ENCODE measurements around the gene LST1. TPM values are rescaled to one million over a fixed set of nuclear protein-coding genes. Genes with fewer than 3 reads are reported as not detected.

Gene LST1
- total RNA-seq, 4 donors from 2014 or later, result 3.7 to 72.9 (median 6.7) TPM

GRCh38 chr6:31633447-31633846 is 47.4 kb downstream of the LST1 start:
- no peaks in the 10 kb centered on the region for H3K27me3 ChIP-seq
- TF ChIP-seq EP300 (IDR thresholded peaks at IDR 0.05), result no peak
- TF ChIP-seq, protein P1, sequence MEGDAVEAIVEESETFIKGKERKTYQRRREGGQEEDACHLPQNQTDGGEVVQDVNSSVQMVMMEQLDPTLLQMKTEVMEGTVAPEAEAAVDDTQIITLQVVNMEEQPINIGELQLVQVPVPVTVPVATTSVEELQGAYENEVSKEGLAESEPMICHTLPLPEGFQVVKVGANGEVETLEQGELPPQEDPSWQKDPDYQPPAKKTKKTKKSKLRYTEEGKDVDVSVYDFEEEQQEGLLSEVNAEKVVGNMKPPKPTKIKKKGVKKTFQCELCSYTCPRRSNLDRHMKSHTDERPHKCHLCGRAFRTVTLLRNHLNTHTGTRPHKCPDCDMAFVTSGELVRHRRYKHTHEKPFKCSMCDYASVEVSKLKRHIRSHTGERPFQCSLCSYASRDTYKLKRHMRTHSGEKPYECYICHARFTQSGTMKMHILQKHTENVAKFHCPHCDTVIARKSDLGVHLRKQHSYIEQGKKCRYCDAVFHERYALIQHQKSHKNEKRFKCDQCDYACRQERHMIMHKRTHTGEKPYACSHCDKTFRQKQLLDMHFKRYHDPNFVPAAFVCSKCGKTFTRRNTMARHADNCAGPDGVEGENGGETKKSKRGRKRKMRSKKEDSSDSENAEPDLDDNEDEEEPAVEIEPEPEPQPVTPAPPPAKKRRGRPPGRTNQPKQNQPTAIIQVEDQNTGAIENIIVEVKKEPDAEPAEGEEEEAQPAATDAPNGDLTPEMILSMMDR (IDR thresholded peaks at IDR 0.05), result no peak
- no peak for TF ChIP-seq POLR2AphosphoS5 (IDR thresholded peaks at IDR 0.05)
- TF ChIP-seq POLR2A (IDR thresholded peaks at IDR 0.05), result no peak
- no peaks in the 10 kb centered on the region for H3K9me3 ChIP-seq
- no peak overlapping the region for H3K4me3 ChIP-seq
- no peak for DNase-seq (ENCODE audit: low spot score in 2 of 2)
- H3K36me3 ChIP-seq, result peaks cover 100% of the 10 kb centered on the region
- H3K27ac ChIP-seq, result no peak overlapping the region
- WGBS, result 90% methylated on average over 6 of the region's 7 CpGs
- no peaks in the 10 kb centered on the region for H3K4me1 ChIP-seq

DNA sequence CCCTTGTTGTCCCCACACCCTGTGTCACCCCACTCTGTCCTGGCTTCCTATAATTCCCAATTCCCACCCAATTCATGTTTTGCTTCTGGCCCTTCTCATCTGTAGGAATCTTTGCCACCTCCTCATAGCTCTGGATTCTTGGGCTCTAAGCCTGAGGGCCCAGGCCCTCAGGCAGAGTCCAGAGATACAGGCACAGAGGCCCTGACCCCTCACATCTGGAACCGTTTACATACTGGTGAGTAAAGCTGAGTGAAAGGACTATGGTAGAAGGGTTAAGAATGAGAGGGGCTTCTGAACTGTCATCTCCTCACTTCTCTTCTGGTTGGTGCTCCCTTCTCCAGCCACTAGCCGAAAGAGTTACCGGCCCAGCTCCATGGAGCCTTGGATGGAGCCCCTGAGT is 48.1 kb downstream of the LST1 start:
- Histone ChIP-seq H3K36me3 (peaks cover 99% of the 10 kb centered on the region), H3K27me3 (no peaks in the 10 kb centered on the region), H3K9me3 (no peaks in the 10 kb centered on the region), H3K27ac (no peak overlapping the region), H3K4me1 (no peaks in the 10 kb centered on the region), H3K4me3 (no peak overlapping the region)
- no peak for DNase-seq (ENCODE audit: low spot score in 2 of 2)
- WGBS, result 96% methylated on average over 3 of the region's 3 CpGs
- TF ChIP-seq POLR2AphosphoS5 (IDR thresholded peaks at IDR 0.05) (no peak), EP300 (IDR thresholded peaks at IDR 0.05) (no peak), POLR2A (IDR thresholded peaks at IDR 0.05) (no peak)
- TF ChIP-seq, protein P1 (IDR thresholded peaks at IDR 0.05), result no peak

- WGBS, result 83% methylated on average over 11 of the region's 11 CpGs
- no peak for DNase-seq (ENCODE audit: low spot score in 2 of 2)
- Histone ChIP-seq H3K27ac (no peak overlapping the region), H3K4me3 (no peak overlapping the region), H3K9me3 (no peaks in the 10 kb centered on the region), H3K4me1 (no peaks in the 10 kb centered on the region), H3K27me3 (no peaks in the 10 kb centered on the region), H3K36me3 (peaks cover 99% of the 10 kb centered on the region)
- TF ChIP-seq, protein P1 (IDR thresholded peaks at IDR 0.05), result no peak
- TF ChIP-seq POLR2A (IDR thresholded peaks at IDR 0.05), result no peak
- no peak for TF ChIP-seq EP300 (IDR thresholded peaks at IDR 0.05)
- no peak for TF ChIP-seq POLR2AphosphoS5 (IDR thresholded peaks at IDR 0.05)
Observed at GRCh38 chr6:31634969-31635575, 49.0 kb downstream of the LST1 start.

DNA sequence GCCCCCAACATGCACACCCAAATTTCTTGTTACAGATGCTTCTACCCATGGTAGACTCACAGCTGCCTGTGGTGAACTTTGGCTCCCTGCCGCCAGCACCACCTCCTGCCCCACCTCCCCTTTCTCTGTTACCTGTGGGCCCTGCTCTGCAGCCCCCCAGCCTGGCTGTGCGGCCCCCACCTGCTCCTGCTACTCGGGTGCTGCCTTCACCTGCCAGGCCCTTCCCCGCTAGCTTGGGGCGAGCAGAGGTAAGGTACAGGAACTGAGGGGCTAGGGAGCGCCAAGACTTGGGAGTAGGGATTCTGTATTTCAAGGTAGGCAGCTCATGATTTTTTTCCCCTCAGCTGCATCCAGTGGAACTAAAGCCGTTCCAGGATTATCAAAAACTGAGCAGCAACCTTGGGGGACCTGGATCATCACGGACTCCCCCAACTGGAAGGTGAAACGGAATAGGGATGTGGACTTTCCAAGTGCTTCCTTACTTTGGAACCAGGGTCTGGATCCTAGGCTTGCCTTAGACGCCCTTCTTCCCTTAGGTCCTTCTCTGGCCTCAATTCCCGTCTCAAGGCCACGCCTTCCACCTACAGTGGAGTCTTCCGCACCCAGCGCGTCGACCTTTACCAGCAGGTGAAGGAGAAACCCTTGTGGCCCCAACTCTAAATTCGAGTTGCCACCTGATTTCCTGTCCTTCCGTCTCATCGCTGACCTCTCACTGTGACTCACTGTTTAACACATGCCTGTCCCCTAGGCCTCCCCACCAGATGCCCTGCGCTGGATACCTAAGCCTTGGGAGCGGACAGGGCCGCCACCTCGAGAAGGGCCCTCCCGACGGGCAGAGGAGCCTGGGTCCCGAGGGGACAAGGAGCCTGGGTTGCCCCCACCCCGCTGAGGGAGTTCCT is 50.9 kb downstream of the LST1 start:
- TF ChIP-seq, protein P1 (IDR thresholded peaks at IDR 0.05), result no peak
- TF ChIP-seq POLR2AphosphoS5 (IDR thresholded peaks at IDR 0.05) (no peak), EP300 (IDR thresholded peaks at IDR 0.05) (no peak), POLR2A (IDR thresholded peaks at IDR 0.05) (no peak)
- no peak overlapping the region for H3K4me3 ChIP-seq
- H3K4me1 ChIP-seq, result no peaks in the 10 kb centered on the region
- 82% methylated on average over 27 of the region's 27 CpGs for WGBS
- H3K27ac ChIP-seq, result no peak overlapping the region
- no peak for DNase-seq (ENCODE audit: low spot score in 2 of 2)
- no peaks in the 10 kb centered on the region for H3K27me3 ChIP-seq
- H3K36me3 ChIP-seq, result peaks cover 99% of the 10 kb centered on the region
- H3K9me3 ChIP-seq, result no peaks in the 10 kb centered on the region

Other genes with a start within 250 kb of the LST1 start
- gene HLA-B, start 229.1 kb upstream of the LST1 start, total RNA-seq, result 1,000 to 10,000 TPM in 3 of 4 donors, 100 to 1,000 TPM in 1; 995 to 1,612 (median 1,279) TPM
- gene MICA, start 182.7 kb upstream of the LST1 start, total RNA-seq, result 10 to 100 TPM in 3 of 4 donors, 1 to 10 TPM in 1; 7.1 to 16.4 (median 15.2) TPM
- 1 to 10 TPM in 3 of 4 donors, under 1 TPM in 1; 0.26 to 2.4 (median 2.1) TPM for gene MICB, start 88.1 kb upstream of the LST1 start, total RNA-seq
- not detected for gene MCCD1, start 57.3 kb upstream of the LST1 start, total RNA-seq
- 100 to 1,000 TPM; 254 to 449 (median 281) TPM for gene DDX39B, start 44.3 kb upstream of the LST1 start, total RNA-seq
- 1 to 10 TPM in 2 of 4 donors, under 1 TPM in 1, not detected in 1; 0.64 to 1.6 (median 1.4) TPM for gene ATP6V1G2, start 39.7 kb upstream of the LST1 start, total RNA-seq
- 10 to 100 TPM; 23.6 to 29.5 (median 25.7) TPM for gene NFKBIL1, start 38.7 kb upstream of the LST1 start, total RNA-seq
- gene LTA, start 14.0 kb upstream of the LST1 start, total RNA-seq, result under 1 TPM in 1 of 4 donors, not detected in 3; 0.47 TPM
- gene TNF, start 10.7 kb upstream of the LST1 start, total RNA-seq, result 1 to 10 TPM; 1.0 to 6.4 (median 3.3) TPM
- gene LTB, start 3.9 kb upstream of the LST1 start, total RNA-seq, result not detected
- not detected for gene NCR3, start 6.7 kb downstream of the LST1 start, total RNA-seq
- 10 to 100 TPM in 1 of 4 donors, 1 to 10 TPM in 3; 2.6 to 16.3 (median 5.8) TPM for gene AIF1, start 29.0 kb downstream of the LST1 start, total RNA-seq
- 100 to 1,000 TPM; 100 to 163 (median 113) TPM for gene PRRC2A, start 34.4 kb downstream of the LST1 start, total RNA-seq
- 100 to 1,000 TPM; 239 to 360 (median 309) TPM for gene BAG6, start 66.4 kb downstream of the LST1 start, total RNA-seq
- gene APOM, start 69.6 kb downstream of the LST1 start, total RNA-seq, result 1 to 10 TPM; 2.8 to 8.3 (median 6.1) TPM
- 10 to 100 TPM; 31.6 to 41.0 (median 38.1) TPM for gene C6orf47, start 74.5 kb downstream of the LST1 start, total RNA-seq
- gene GPANK1, start 78.7 kb downstream of the LST1 start, total RNA-seq, result 10 to 100 TPM; 15.0 to 22.6 (median 20.1) TPM
- 100 to 1,000 TPM; 381 to 429 (median 403) TPM for gene CSNK2B, start 79.8 kb downstream of the LST1 start, total RNA-seq
- 10 to 100 TPM; 11.4 to 63.7 (median 13.9) TPM for gene LY6G5B, start 83.7 kb downstream of the LST1 start, total RNA-seq
- gene LY6G5C, start 94.8 kb downstream of the LST1 start, total RNA-seq, result 1 to 10 TPM in 1 of 4 donors, under 1 TPM in 1, not detected in 2; 0.73 to 5.1 TPM
- gene ABHD16A, start 117.0 kb downstream of the LST1 start, total RNA-seq, result 10 to 100 TPM; 49.4 to 68.2 (median 57.3) TPM
- gene LY6G6F, start 120.6 kb downstream of the LST1 start, total RNA-seq, result not detected
- gene LY6G6D, start 129.1 kb downstream of the LST1 start, total RNA-seq, result 10 to 100 TPM in 1 of 4 donors, 1 to 10 TPM in 1, not detected in 2; 5.5 to 30.8 TPM
- gene LY6G6C, start 135.5 kb downstream of the LST1 start, total RNA-seq, result 100 to 1,000 TPM in 3 of 4 donors, 10 to 100 TPM in 1; 80.0 to 376 (median 338) TPM
- 1 to 10 TPM; 1.6 to 4.6 (median 4.5) TPM for gene MPIG6B, start 137.1 kb downstream of the LST1 start, total RNA-seq
- gene DDAH2, start 143.0 kb downstream of the LST1 start, total RNA-seq, result 10 to 100 TPM; 66.8 to 84.2 (median 68.3) TPM
- gene CLIC1, start 150.3 kb downstream of the LST1 start, total RNA-seq, result 100 to 1,000 TPM; 239 to 420 (median 333) TPM
- gene MSH5, start 153.7 kb downstream of the LST1 start, total RNA-seq, result 10 to 100 TPM; 12.6 to 60.1 (median 17.2) TPM
- gene SAPCD1, start 176.4 kb downstream of the LST1 start, total RNA-seq, result 10 to 100 TPM in 3 of 4 donors, 1 to 10 TPM in 1; 9.3 to 42.2 (median 20.3) TPM
- 1 to 10 TPM; 1.3 to 3.3 (median 2.3) TPM for gene VWA7, start 191.1 kb downstream of the LST1 start, total RNA-seq
- 10 to 100 TPM; 48.8 to 60.0 (median 59.1) TPM for gene VARS1, start 209.5 kb downstream of the LST1 start, total RNA-seq
- gene LSM2, start 220.7 kb downstream of the LST1 start, total RNA-seq, result 10 to 100 TPM; 21.7 to 39.5 (median 30.2) TPM
- 1 to 10 TPM in 3 of 4 donors, under 1 TPM in 1; 0.83 to 3.1 (median 1.8) TPM for gene HSPA1L, start 229.0 kb downstream of the LST1 start, total RNA-seq
- gene HSPA1A, start 229.3 kb downstream of the LST1 start, total RNA-seq, result 100 to 1,000 TPM; 200 to 464 (median 408) TPM
- 100 to 1,000 TPM; 243 to 686 (median 558) TPM for gene HSPA1B, start 241.5 kb downstream of the LST1 start, total RNA-seq

Measured in suprapubic skin (tissue), 4 donors.